Panc1 (cell line): Measurements from ENCODE around the gene SELE.

ENCODE experiments used
- CTCF ChIP-seq: fragments of 450-650 bp; IDR thresholded peaks from 2 replicates; pipeline ENCODE4 v1.5.1; 2017; ENCODE audit warnings: mild to moderate bottlenecking
- POLR2AphosphoS5 ChIP-seq: IDR thresholded peaks from 2 replicates; pipeline ENCODE4 v1.6.1; 2012; ENCODE audit warnings: mild to moderate bottlenecking, low read depth, low read length, moderate library complexity
- REST ChIP-seq, 2 experiments: IDR thresholded peaks; 2 replicates each; pipeline ENCODE4 v1.6.1; 2011 to 2012; ENCODE audit warnings: low read depth in 2 of 2, control low read depth in 1 of 2, low read length in 1 of 2, mild to moderate bottlenecking in 1 of 2, moderate library complexity in 1 of 2; ENCODE audit not compliant: insufficient read depth in 1 of 2
- TCF7L2 ChIP-seq: IDR thresholded peaks from 2 replicates; pipeline ENCODE4 v1.6.1; 2011; ENCODE audit warnings: mild to moderate bottlenecking, low read depth, low read length, inconsistent platforms

- no peak for TF ChIP-seq CTCF
- TF ChIP-seq REST (IDR thresholded peaks at IDR 0.05; ENCODE audit: insufficient read depth in 1 of 2, low read depth in 2 of 2, low read length in 1 of 2) = no peak
- no peak for TF ChIP-seq TCF7L2
- TF ChIP-seq POLR2AphosphoS5 = no peak
These were observed 29.1 kb downstream of the SELE start for GRCh38 chr1:169704797-169705196.
